T1000 (cell line): ENCODE data around the gene FHOD3.

Experiments
- DNase-seq: peaks from one replicate; lab custom pipeline; 2025; ENCODE audit warnings: mixed read lengths; lab: John Stamatoyannopoulos, UW

FHOD3 gene

GRCh38 chr18:36386150-36386920 lies 88.8 kb downstream of the FHOD3 start:
- DNase-seq: no peak

GRCh38 chr18:36387310-36387709 lies 89.8 kb downstream of the FHOD3 start:
- no peak for DNase-seq

- no peak for DNase-seq
Measured at GRCh38 chr18:36388310-36388709, 90.8 kb downstream of the FHOD3 start.

- no peak for DNase-seq
Measured at GRCh38 chr18:36389027-36389426, 91.5 kb downstream of the FHOD3 start.

GRCh38 chr18:36389811-36390581 lies 92.5 kb downstream of the FHOD3 start:
- DNase-seq: no peak

GRCh38 chr18:36391426-36392145 lies 94.1 kb downstream of the FHOD3 start:
- no peak for DNase-seq

- DNase-seq: no peak
Measured at GRCh38 chr18:36392164-36392978, 94.9 kb downstream of the FHOD3 start.

- DNase-seq: no peak
Measured at GRCh38 chr18:36392979-36393287, 95.4 kb downstream of the FHOD3 start.

- DNase-seq: no peak
Measured at GRCh38 chr18:36394486-36394885, 97.0 kb downstream of the FHOD3 start.

- DNase-seq: no peak
Measured at GRCh38 chr18:36396190-36396589, 98.7 kb downstream of the FHOD3 start.

- DNase-seq: no peak
Measured at GRCh38 chr18:36397033-36397432, 99.5 kb downstream of the FHOD3 start.

- no peak for DNase-seq
Measured at GRCh38 chr18:36398419-36398818, 100.9 kb downstream of the FHOD3 start.

GRCh38 chr18:36399055-36399454 lies 101.5 kb downstream of the FHOD3 start:
- no peak for DNase-seq

GRCh38 chr18:36401462-36401861 lies 103.9 kb downstream of the FHOD3 start:
- no peak for DNase-seq

- DNase-seq: no peak
Measured at GRCh38 chr18:36402765-36403396, 105.4 kb downstream of the FHOD3 start.

- no peak for DNase-seq
Measured at GRCh38 chr18:36403896-36404820, 106.6 kb downstream of the FHOD3 start.

- no peak for DNase-seq
Measured at GRCh38 chr18:36405611-36406010, 108.1 kb downstream of the FHOD3 start.

- DNase-seq: no peak
Measured at GRCh38 chr18:36406805-36407204, 109.3 kb downstream of the FHOD3 start.

GRCh38 chr18:36408606-36409005 lies 111.1 kb downstream of the FHOD3 start:
- no peak for DNase-seq

GRCh38 chr18:36409779-36410178 lies 112.3 kb downstream of the FHOD3 start:
- no peak for DNase-seq
